Loucy (cell line): ENCODE measurements around the gene CS.

Source experiments
- H2AFZ ChIP-seq: fragments of 200-600 bp; sonication (generic); 2 replicates; pipeline ENCODE4 v1.6.0; 2016; ENCODE audit warnings: antibody characterized with exemption, mild to moderate bottlenecking, low read length, moderate library complexity
- H3F3A ChIP-seq: fragments of 200-600 bp; 2 replicates; pipeline ENCODE4 v1.6.0; 2016; ENCODE audit warnings: antibody characterized with exemption, low read depth, mild to moderate bottlenecking
- H3K27me3 ChIP-seq: fragments of 200-600 bp; sonication (generic); 2 replicates; pipeline ENCODE4 v1.6.1; 2014; ENCODE audit warnings: low read length, mild to moderate bottlenecking; ENCODE audit not compliant: insufficient read depth, poor library complexity, severe bottlenecking
- H3K36me3 ChIP-seq: fragments of 200-600 bp; sonication (generic); 2 replicates; pipeline ENCODE4 v1.6.1; 2016; ENCODE audit warnings: low read length; ENCODE audit not compliant: insufficient read depth
- H3K4me1 ChIP-seq: fragments of 200-600 bp; sonication (generic); 2 replicates; pipeline ENCODE4 v1.5.1; 2014; ENCODE audit warnings: low read length, mild to moderate bottlenecking; ENCODE audit not compliant: insufficient read depth, poor library complexity, severe bottlenecking
- H3K4me2 ChIP-seq: fragments of 200-600 bp; sonication (generic); 2 replicates; pipeline ENCODE4 v1.6.0; 2014; ENCODE audit warnings: antibody characterized with exemption, low read length, low read depth, mild to moderate bottlenecking; ENCODE audit not compliant: poor library complexity, severe bottlenecking
- H3K4me3 ChIP-seq: fragments of 200-600 bp; sonication (generic); 2 replicates; pipeline ENCODE4 v1.5.1; 2014; ENCODE audit warnings: low read length, mild to moderate bottlenecking, mixed read lengths; ENCODE audit not compliant: poor library complexity, severe bottlenecking
- H3K79me2 ChIP-seq: fragments of 200-600 bp; sonication (generic); 2 replicates; pipeline ENCODE4 v1.6.1; 2014; ENCODE audit warnings: low read length; ENCODE audit not compliant: insufficient read depth
- H3K9ac ChIP-seq: fragments of 200-600 bp; sonication (generic); 2 replicates; pipeline ENCODE4 v1.6.0; 2014; ENCODE audit warnings: mild to moderate bottlenecking, low read depth, low read length, moderate library complexity; ENCODE audit not compliant: poor library complexity, severe bottlenecking
- H3K9me2 ChIP-seq: fragments of 200-600 bp; sonication (generic); replicated peaks from 2 replicates; pipeline ENCODE4 v1.6.1; 2016; ENCODE audit warnings: low read depth, low read length, mixed read lengths
- H3K9me3 ChIP-seq: fragments of 200-600 bp; sonication (generic); 2 replicates; pipeline ENCODE4 v1.6.1; 2014; ENCODE audit warnings: mild to moderate bottlenecking, antibody characterized with exemption, low read length, low read depth; ENCODE audit not compliant: insufficient read depth
- H4K20me1 ChIP-seq: fragments of 200-600 bp; sonication (generic); 2 replicates; pipeline ENCODE4 v1.6.0; 2014; ENCODE audit warnings: antibody characterized with exemption, low read length, mild to moderate bottlenecking; ENCODE audit not compliant: insufficient read depth, poor library complexity, severe bottlenecking
- CTCF ChIP-seq: fragments of 200-600 bp; sonication (generic); conservative IDR thresholded peaks from 2 replicates; pipeline ENCODE4 v1.5.1; 2014; ENCODE audit warnings: mild to moderate bottlenecking, antibody characterized with exemption, low read length
- EZH2phosphoT487 ChIP-seq: fragments of 200-600 bp; IDR thresholded peaks from 2 replicates; pipeline ENCODE4 v1.6.1; 2018; ENCODE audit warnings: antibody characterized with exemption, mild to moderate bottlenecking, moderate library complexity, borderline replicate concordance

The CS gene

GRCh38 chr12:56311003-56311402, 10.9 kb upstream of the CS start:
- H3K9me3 ChIP-seq = no peaks in the 10 kb centered on the region
- peaks cover 20% of the 10 kb centered on the region for H3K79me2 ChIP-seq
- no peaks in the 10 kb centered on the region for H3K36me3 ChIP-seq
- no peaks in the 10 kb centered on the region for H3F3A ChIP-seq
- no peaks in the 10 kb centered on the region for H3K9me2 ChIP-seq
- TF ChIP-seq CTCF (no peak), EZH2phosphoT487 (no peak)
- peaks cover 14% of the 10 kb centered on the region for H3K4me1 ChIP-seq
- no peak overlapping the region for H2AFZ ChIP-seq
- H3K4me2 ChIP-seq = no peak overlapping the region
- no peaks in the 10 kb centered on the region for H3K27me3 ChIP-seq
- no peak overlapping the region for H3K9ac ChIP-seq
- no peaks in the 10 kb centered on the region for H4K20me1 ChIP-seq
- H3K4me3 ChIP-seq = no peak overlapping the region

- Histone ChIP-seq H2AFZ (no peak overlapping the region), H3K36me3 (no peaks in the 10 kb centered on the region), H3K9me2 (no peaks in the 10 kb centered on the region), H3K27me3 (no peaks in the 10 kb centered on the region), H3K9me3 (no peaks in the 10 kb centered on the region), H3K4me1 (no peaks in the 10 kb centered on the region), H3F3A (no peaks in the 10 kb centered on the region), H3K4me3 (no peak overlapping the region), H4K20me1 (no peaks in the 10 kb centered on the region), H3K4me2 (no peak overlapping the region), H3K79me2 (peaks cover 4% of the 10 kb centered on the region), H3K9ac (no peak overlapping the region)
- TF ChIP-seq EZH2phosphoT487 (no peak), CTCF (no peak)
Observed at GRCh38 chr12:56308714-56309113, 8.6 kb upstream of the CS start.

DNA sequence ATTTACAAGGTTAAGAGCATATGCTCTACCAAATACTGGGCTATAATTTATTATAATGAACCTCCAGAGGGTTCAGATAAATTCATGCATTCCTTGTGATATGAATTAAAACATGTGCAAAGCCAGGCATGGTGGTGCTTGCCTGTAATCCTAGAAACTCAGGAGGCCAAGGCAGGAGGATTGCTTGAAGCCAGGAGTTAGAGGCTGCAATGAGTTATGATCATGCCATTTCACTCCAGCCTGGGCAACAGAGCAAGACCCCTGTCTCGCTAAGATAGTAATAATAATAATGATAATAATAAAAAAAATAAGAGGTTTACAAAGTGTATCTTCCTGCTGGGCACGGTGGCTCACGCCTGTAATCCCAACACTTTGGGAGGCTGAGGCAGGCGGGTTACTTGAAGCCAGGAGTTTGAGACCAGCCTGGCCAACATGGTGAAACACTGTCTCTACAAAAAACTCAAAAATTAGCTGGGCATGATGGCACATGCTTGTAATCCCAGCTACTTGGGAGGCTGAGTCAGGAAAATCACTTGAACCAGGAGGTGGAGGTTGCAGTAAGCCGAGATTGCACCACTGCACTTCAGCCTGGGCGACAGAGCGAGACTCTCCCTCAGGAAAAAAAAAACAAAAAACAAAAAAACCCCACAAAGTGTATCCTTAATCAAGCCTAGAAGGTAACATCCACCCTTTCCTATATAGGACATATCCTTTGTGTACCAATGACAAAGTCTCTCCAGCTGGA, 7.3 kb upstream of the CS start:
- Histone ChIP-seq H3K79me2 (0 out of 2 replicates have a peak, but pooled peaks cover 3% of the 10 kb centered on the region), H3K27me3 (no peaks in the 10 kb centered on the region), H3K9me3 (no peaks in the 10 kb centered on the region), H3K4me3 (no peak overlapping the region), H4K20me1 (no peaks in the 10 kb centered on the region), H3F3A (no peaks in the 10 kb centered on the region), H3K36me3 (no peaks in the 10 kb centered on the region), H3K9ac (no peak overlapping the region), H3K4me2 (no peak overlapping the region), H3K9me2 (no peaks in the 10 kb centered on the region), H3K4me1 (no peaks in the 10 kb centered on the region), H2AFZ (no peak overlapping the region)
- no peak for TF ChIP-seq EZH2phosphoT487
- TF ChIP-seq CTCF = no peak
